Naive thymus-derived CD4-positive, alpha-beta T cell (primary cell): ENCODE measurements around the gene BPIFB4. TPM values are rescaled to one million over a fixed set of nuclear protein-coding genes. Genes with fewer than 3 reads are reported as not detected.

Source experiments
- ATAC-seq: fragments of 150-1000 bp; cut with Tn5 transposase; 2 replicates; pipeline ENCODE4 v1.10.0; 2021; ENCODE audit warnings: mild to moderate bottlenecking, moderate library complexity
- CTCF ChIA-PET: fragments of 350-600 bp; sonication (Branson Sonifier 250); formaldehyde crosslinking; loops from one replicate; lab custom pipeline; 2021; ENCODE audit warnings: antibody characterized with exemption; lab: Charles Lee
- POLR2A ChIA-PET: fragments of 350-600 bp; sonication (Branson Sonifier 250); formaldehyde crosslinking; loops from one replicate; lab custom pipeline; 2021; ENCODE audit warnings: antibody characterized with exemption, inconsistent platforms; lab: Charles Lee
- DNase-seq, 9 donors: peaks; one replicate each; pipeline versions ENCODE4 v3.0.0 to v3.0.0-alpha.2; 2020 to 2022; ENCODE audit warnings: mixed read lengths in 1 of 9
- H3K27ac ChIP-seq: one replicate; pipeline ENCODE4 v1.7.0; 2013; ENCODE audit warnings: mild to moderate bottlenecking, low read depth, low read length, moderate library complexity
- H3K27me3 ChIP-seq, 2 donors: one replicate each; pipeline ENCODE4 v1.7.0; 2013; ENCODE audit warnings: low read length in 2 of 2, mild to moderate bottlenecking in 2 of 2, moderate library complexity in 2 of 2; ENCODE audit not compliant: control insufficient read depth in 2 of 2, insufficient read depth in 2 of 2
- H3K36me3 ChIP-seq, 3 experiments: 1 replicate in 2 of 3; 2 replicates in 1 of 3; pipeline ENCODE4 v1.7.0; 2013; ENCODE audit warnings: low read length in 3 of 3, mild to moderate bottlenecking in 3 of 3, moderate library complexity in 1 of 3; ENCODE audit not compliant: insufficient read depth in 3 of 3, control insufficient read depth in 2 of 3
- H3K4me1 ChIP-seq, 2 donors: one replicate each; pipeline ENCODE4 v1.7.0; 2013; ENCODE audit warnings: low read length in 2 of 2, mild to moderate bottlenecking in 2 of 2, moderate library complexity in 1 of 2; ENCODE audit not compliant: control insufficient read depth in 2 of 2, insufficient read depth in 2 of 2
- H3K4me3 ChIP-seq: 2 replicates; pipeline ENCODE4 v1.7.0; 2013; ENCODE audit warnings: mild to moderate bottlenecking, low read length
- H3K9me3 ChIP-seq, 3 experiments: 1 replicate in 2 of 3; 2 replicates in 1 of 3; pipeline ENCODE4 v1.7.0; 2013; ENCODE audit warnings: low read length in 3 of 3; ENCODE audit not compliant: control insufficient read depth in 2 of 3
- H3K27ac Mint-ChIP-seq, 9 donors: one replicate each; pipeline ENCODE4 v1.8.0; 2020 to 2022; ENCODE audit warnings: mixed read lengths in 9 of 9, mild to moderate bottlenecking in 8 of 9, moderate library complexity in 5 of 9, inconsistent platforms in 2 of 9
- H3K27me3 Mint-ChIP-seq, 5 donors: one replicate each; pipeline ENCODE4 v1.8.0; 2021 to 2022; ENCODE audit warnings: mixed read lengths in 5 of 5, mild to moderate bottlenecking in 1 of 5
- H3K36me3 Mint-ChIP-seq, 5 donors: one replicate each; pipeline ENCODE4 v1.8.0; 2020 to 2022; ENCODE audit warnings: mixed read lengths in 5 of 5, mild to moderate bottlenecking in 3 of 5, inconsistent platforms in 1 of 5
- H3K4me1 Mint-ChIP-seq, 7 donors: one replicate each; pipeline ENCODE4 v1.8.0; 2020 to 2022; ENCODE audit warnings: mixed read lengths in 7 of 7, mild to moderate bottlenecking in 3 of 7, inconsistent platforms in 1 of 7
- H3K4me3 Mint-ChIP-seq, 10 donors: one replicate each; pipeline ENCODE4 v1.8.0; 2020 to 2022; ENCODE audit warnings: mild to moderate bottlenecking in 10 of 10, mixed read lengths in 10 of 10, moderate library complexity in 6 of 10, inconsistent platforms in 2 of 10
- H3K9me3 Mint-ChIP-seq, 11 donors: one replicate each; pipeline ENCODE4 v1.8.0; 2020 to 2022; ENCODE audit warnings: mixed read lengths in 11 of 11, mild to moderate bottlenecking in 4 of 11, inconsistent platforms in 1 of 11, moderate library complexity in 1 of 11
- intact Hi-C, 2 donors: fragments of 100-400 bp; cut with micrococcal nuclease; formaldehyde crosslinking; loops; one replicate each; pipeline ENCODE4 v1.15.1; 2023
- polyA plus RNA-seq, 2 donors: library from polyadenylated mRNA; unstranded; fragments of 300-500 nt; fragmentation: Illumina TruSeq; gene quantifications; one replicate each; pipeline ENCODE4 v1.2.3, GENCODE V29; 2021
- total RNA-seq, 6 experiments: library from RNA in 5 of 6; stranded (reverse) in 5 of 6; gene quantifications; 1 replicate in 5 of 6; 2 replicates in 1 of 6; pipeline ENCODE4 v1.2.3 and lab custom pipeline; 2021 to 2026

The BPIFB4 gene
- total and polyA plus RNA-seq, 7 experiments from 2014 or later: not detected

GRCh38 chr20:33059136-33059535 lies 20.3 kb upstream of the BPIFB4 start:
- Mint-ChIP-seq H3K27me3 (no peaks in the 10 kb centered on the region), H3K4me3 (no peak overlapping the region), H3K9me3 (peaks cover 0 to 2% (median 0%) of the 10 kb centered on the region in 11 donors), H3K36me3 (no peaks in the 10 kb centered on the region), H3K4me1 (peaks cover 0 to 11% (median 0%) of the 10 kb centered on the region in 7 donors), H3K27ac (no peak overlapping the region)
- DNase-seq: no peak
- H3K9me3 ChIP-seq: no peaks in the 10 kb centered on the region
- no peaks in the 10 kb centered on the region for H3K27me3 ChIP-seq
- no peak overlapping the region for H3K4me3 ChIP-seq
- no peak overlapping the region for H3K27ac ChIP-seq
- CTCF ChIA-PET: no interaction called here
- H3K4me1 ChIP-seq: no peaks in the 10 kb centered on the region
- intact Hi-C loops: no loop called here
- POLR2A ChIA-PET: no interaction called here
- H3K36me3 ChIP-seq: no peaks in the 10 kb centered on the region
- no peak for ATAC-seq

DNA sequence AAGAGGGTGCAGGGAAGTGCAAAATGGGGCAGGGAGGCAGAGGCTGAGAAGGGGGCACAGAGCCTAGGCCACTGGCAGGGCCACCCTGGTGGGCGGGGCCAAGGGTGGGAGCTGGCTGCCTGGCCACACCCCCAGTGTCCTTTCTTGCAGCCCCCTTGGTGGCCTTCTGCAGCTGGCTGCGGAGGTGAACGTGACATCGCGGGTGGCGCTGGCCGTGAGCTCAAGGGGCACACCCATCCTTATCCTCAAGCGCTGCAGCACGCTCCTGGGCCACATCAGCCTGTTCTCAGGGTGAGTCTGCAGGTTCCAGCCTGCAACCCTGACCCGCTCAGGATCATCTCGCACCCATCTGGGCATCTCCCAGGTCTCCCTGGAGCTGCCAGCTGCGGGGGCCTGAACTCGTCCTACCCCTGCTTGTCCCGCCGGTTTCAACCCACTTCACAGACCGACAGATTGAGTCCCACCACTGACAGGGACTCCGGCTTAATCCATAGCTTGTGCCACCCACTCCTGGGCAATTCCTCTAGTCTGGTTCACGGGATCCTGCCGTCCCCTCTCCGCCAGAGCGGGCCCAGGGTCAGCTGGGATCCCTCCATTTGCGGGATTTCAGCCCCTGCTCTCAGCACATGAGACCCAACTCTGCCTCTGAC lies 19.6 kb upstream of the BPIFB4 start:
- Mint-ChIP-seq H3K27me3 (no peaks in the 10 kb centered on the region), H3K9me3 (peaks cover 0 to 2% (median 0%) of the 10 kb centered on the region in 11 donors), H3K27ac (no peak overlapping the region), H3K4me1 (peaks cover 0 to 11% (median 0%) of the 10 kb centered on the region in 7 donors), H3K4me3 (no peak overlapping the region), H3K36me3 (no peaks in the 10 kb centered on the region)
- H3K4me1 ChIP-seq: no peaks in the 10 kb centered on the region
- POLR2A ChIA-PET: no interaction called here
- no peaks in the 10 kb centered on the region for H3K27me3 ChIP-seq
- H3K4me3 ChIP-seq: no peak overlapping the region
- no peak overlapping the region for H3K27ac ChIP-seq
- ATAC-seq (no peak), DNase-seq (no peak)
- intact Hi-C loops: no loop called here
- H3K9me3 ChIP-seq: no peaks in the 10 kb centered on the region
- CTCF ChIA-PET: no interaction called here
- no peaks in the 10 kb centered on the region for H3K36me3 ChIP-seq

DNA sequence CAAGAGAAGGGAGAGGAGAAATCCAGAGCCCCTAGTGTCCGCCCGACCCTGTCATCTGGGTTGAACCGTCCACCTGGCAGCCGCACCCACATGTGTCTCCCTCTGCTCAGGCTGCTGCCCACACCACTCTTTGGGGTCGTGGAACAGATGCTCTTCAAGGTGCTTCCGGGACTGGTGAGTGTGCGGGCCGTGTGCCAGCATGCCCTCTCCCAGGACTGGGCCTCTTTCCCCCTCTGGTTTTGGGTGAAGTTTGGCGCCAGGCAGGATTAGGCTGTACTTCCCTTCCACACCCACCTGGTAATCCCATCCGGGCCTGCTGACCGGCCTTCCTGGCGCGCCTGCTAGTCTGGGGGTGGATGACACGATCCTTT lies 17.8 kb upstream of the BPIFB4 start:
- Histone ChIP-seq H3K27ac (no peak overlapping the region), H3K4me1 (no peaks in the 10 kb centered on the region), H3K27me3 (no peaks in the 10 kb centered on the region), H3K4me3 (no peak overlapping the region), H3K9me3 (no peaks in the 10 kb centered on the region), H3K36me3 (no peaks in the 10 kb centered on the region)
- Mint-ChIP-seq H3K27me3 (no peaks in the 10 kb centered on the region), H3K9me3 (no peaks in the 10 kb centered on the region), H3K36me3 (no peaks in the 10 kb centered on the region), H3K4me1 (peaks cover 0 to 8% (median 2%) of the 10 kb centered on the region in 7 donors), H3K4me3 (no peak overlapping the region), H3K27ac (no peak overlapping the region)
- intact Hi-C loops: no loop called here
- POLR2A ChIA-PET: no interaction called here
- ATAC-seq: no peak
- DNase-seq: no peak
- CTCF ChIA-PET: no interaction called here

GRCh38 chr20:33062105-33062824 lies 17.2 kb upstream of the BPIFB4 start:
- Histone ChIP-seq H3K9me3 (no peaks in the 10 kb centered on the region), H3K4me1 (no peaks in the 10 kb centered on the region), H3K27me3 (no peaks in the 10 kb centered on the region), H3K36me3 (no peaks in the 10 kb centered on the region), H3K4me3 (no peak overlapping the region), H3K27ac (no peak overlapping the region)
- Mint-ChIP-seq H3K27me3 (no peaks in the 10 kb centered on the region), H3K4me1 (peaks cover 0 to 12% (median 8%) of the 10 kb centered on the region in 7 donors), H3K27ac (peak overlapping the region in 1 of 9 donors; percentile 25), H3K4me3 (peak overlapping the region in 1 of 10 donors; percentile 34), H3K36me3 (no peaks in the 10 kb centered on the region), H3K9me3 (no peaks in the 10 kb centered on the region)
- intact Hi-C loops: no loop called here
- ATAC-seq (no peak), DNase-seq (no peak)
- ChIA-PET POLR2A (no interaction called here), CTCF (no interaction called here)

DNA sequence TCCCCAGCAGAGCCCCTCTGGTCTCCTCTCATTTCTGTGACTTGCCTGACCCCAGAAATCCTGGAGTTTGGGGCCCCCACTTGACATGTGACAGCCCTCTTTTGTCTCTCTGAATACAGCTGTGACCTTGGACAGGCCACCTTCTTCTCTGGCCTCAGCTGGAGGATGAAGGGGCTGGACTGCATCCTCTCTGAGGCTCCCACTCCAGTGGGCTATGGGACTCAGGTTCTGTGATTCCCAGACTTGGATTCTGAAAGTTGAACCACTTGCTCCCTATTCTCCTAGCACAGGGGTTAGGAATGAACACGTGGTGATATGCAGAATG lies 16.7 kb upstream of the BPIFB4 start:
- H3K4me3 ChIP-seq: no peak overlapping the region
- peak overlapping the region in 1 of 9 donors; percentile 25 for H3K27ac Mint-ChIP-seq
- H3K4me3 Mint-ChIP-seq: no peak overlapping the region
- ChIA-PET POLR2A (no interaction called here), CTCF (no interaction called here)
- DNase-seq: no peak
- H3K27me3 Mint-ChIP-seq: no peaks in the 10 kb centered on the region
- intact Hi-C loops: no loop called here
- H3K9me3 ChIP-seq: no peaks in the 10 kb centered on the region
- H3K27ac ChIP-seq: no peak overlapping the region
- H3K27me3 ChIP-seq: no peaks in the 10 kb centered on the region
- no peaks in the 10 kb centered on the region for H3K9me3 Mint-ChIP-seq
- no peaks in the 10 kb centered on the region for H3K36me3 ChIP-seq
- ATAC-seq: no peak
- no peaks in the 10 kb centered on the region for H3K4me1 ChIP-seq
- peaks cover 0 to 15% (median 13%) of the 10 kb centered on the region in 7 donors for H3K4me1 Mint-ChIP-seq
- no peaks in the 10 kb centered on the region for H3K36me3 Mint-ChIP-seq

DNA sequence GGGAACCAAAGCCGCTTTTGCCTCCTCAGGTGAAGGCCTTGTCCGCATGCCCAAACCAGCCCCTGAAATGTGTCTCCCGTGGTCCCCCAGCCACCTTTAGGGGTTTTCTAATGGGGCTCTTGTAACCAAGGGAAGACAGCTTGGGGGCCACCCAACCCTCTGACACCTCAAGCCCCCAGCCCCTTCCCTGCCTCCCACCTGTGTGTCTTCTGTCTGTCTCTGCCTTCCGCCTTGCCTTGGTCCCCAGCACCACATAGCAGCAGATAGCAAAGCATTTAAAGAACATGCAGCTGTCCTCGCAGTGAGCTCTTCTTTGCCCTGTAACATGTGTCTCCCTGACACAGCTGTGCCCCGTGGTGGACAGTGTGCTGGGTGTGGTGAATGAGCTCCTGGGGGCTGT lies 16.2 kb upstream of the BPIFB4 start:
- H3K27ac Mint-ChIP-seq: peak overlapping the region in 1 of 9 donors; percentile 63
- Histone ChIP-seq H3K4me1 (peaks cover 0 to 4% of the 10 kb centered on the region in 2 donors), H3K27ac (no peak overlapping the region), H3K9me3 (no peaks in the 10 kb centered on the region), H3K4me3 (no peak overlapping the region), H3K27me3 (no peaks in the 10 kb centered on the region), H3K36me3 (no peaks in the 10 kb centered on the region)
- POLR2A ChIA-PET: no interaction called here
- intact Hi-C loops: no loop called here
- no peaks in the 10 kb centered on the region for H3K27me3 Mint-ChIP-seq
- H3K4me3 Mint-ChIP-seq: no peak overlapping the region
- CTCF ChIA-PET: no interaction called here
- DNase-seq (no peak), ATAC-seq (no peak)
- H3K36me3 Mint-ChIP-seq: no peaks in the 10 kb centered on the region
- H3K9me3 Mint-ChIP-seq: no peaks in the 10 kb centered on the region
- H3K4me1 Mint-ChIP-seq: peaks cover 0 to 19% (median 17%) of the 10 kb centered on the region in 7 donors
